Activated T-helper 9 cell treated with anti-CD3 and anti-CD28 coated beads, Interleukin-2, amount 50 U/mL, for 16 hours (primary cell): ENCODE data around the gene H2BK1.

Source experiments
- DNase-seq: peaks from one replicate; pipeline ENCODE4 v3.0.0-alpha.2; 2020; ENCODE audit warnings: low read depth

The H2BK1 gene

GRCh38 chr7:151210087-151210854 is at the start of gene H2BK1:
TSS of gene H2BK1 (minus strand) at chr7:151210488. CDS start at chr7:151210318, 170 bp downstream.
- DNase-seq = no peak

DNA sequence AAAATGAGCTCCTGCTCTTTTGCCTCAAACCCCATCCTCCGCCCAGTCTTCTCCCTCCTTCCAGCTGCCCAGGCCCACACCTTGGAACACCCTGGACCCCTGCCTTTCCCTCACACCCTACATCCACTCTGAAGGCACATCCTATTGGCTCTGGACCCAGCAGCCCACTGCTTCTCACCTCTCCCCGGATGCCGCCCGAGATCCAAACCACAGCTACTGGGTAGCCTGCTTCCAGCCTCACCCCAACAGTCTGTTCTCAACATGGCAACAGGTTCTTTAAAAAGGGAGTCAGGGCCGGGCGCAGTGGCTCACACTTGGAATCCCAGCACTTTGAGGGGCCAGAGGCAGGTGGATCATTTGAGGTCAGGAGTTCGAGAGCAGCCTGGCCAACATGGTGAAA is 47.7 kb upstream of the H2BK1 start:
- DNase-seq = no peak

DNA sequence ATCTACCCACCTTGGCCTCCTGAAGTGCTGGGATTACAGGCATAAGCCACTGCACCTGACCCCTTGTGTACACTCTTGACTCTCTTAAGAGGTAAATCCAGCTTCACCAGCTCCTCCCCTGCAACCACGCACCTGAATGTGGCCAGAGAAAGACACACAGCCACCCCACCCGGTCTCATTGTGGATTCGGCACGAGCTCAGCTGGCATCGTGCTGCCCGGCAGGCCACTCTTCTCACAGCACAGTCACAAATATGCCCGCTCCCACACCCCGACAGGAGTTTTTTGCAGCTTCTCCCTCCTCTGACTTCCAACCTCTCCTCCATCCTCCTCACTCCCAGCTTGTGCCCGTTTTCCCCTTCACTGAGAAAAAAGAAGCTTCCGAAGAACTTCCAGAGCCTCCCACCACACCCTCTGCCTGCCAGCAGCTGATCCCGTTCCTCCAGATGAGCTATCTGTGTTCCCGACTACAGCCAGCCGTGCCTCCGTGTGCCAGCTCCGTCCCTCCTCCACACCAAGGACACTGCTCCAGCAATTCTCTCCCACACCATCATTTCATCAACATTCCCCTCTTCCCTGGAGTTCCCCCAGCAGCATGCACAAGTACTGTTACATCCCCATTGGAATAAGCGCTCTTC is 46.2 kb upstream of the H2BK1 start:
- DNase-seq = no peak

GRCh38 chr7:151255390-151255789 is 45.1 kb upstream of the H2BK1 start:
- no peak for DNase-seq

DNA sequence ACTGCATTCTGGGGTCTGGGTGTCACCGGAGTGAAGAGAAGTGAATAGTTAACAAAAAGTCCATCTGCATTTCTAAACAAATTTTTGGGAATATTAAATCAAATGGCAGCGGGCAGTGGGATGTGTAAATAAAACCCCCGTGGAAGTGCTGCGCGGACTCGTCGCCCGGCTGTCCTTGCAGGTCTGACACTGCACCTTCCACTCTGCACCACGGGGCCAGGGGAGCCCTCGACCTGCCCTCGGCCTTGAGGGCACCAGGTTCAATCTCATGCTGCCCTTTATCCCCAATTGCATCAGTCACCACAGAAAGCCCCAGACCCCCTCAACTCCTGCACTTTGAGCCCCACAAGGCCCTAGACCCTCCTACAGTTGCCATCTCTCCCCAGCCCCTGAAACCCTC is 44.6 kb upstream of the H2BK1 start:
- DNase-seq = no peak

DNA sequence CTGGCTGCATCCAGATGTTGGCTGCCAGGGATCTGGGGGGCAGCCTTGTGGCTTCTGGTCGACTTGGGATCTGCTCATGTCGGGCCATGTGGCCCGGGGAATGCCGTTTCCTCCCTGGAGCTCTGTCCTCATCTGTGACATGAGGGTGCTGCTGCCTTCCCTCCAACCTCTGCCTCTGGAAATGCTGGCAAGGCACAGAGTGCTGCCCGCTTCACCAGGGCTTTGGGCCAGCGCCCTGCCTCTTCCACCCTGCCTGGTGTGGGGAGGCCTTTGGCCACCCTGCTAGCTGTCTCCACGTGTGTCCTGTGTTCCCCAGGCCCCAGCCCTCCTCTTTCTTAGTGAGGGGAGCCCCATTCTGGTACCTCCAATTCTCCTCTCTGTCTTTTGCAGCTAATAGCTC is 44.0 kb upstream of the H2BK1 start:
- no peak for DNase-seq

- DNase-seq = no peak
These were observed 42.8 kb upstream of the H2BK1 start for GRCh38 chr7:151252961-151253711.

- no peak for DNase-seq
These were observed 42.2 kb upstream of the H2BK1 start for GRCh38 chr7:151252561-151252835.

DNA sequence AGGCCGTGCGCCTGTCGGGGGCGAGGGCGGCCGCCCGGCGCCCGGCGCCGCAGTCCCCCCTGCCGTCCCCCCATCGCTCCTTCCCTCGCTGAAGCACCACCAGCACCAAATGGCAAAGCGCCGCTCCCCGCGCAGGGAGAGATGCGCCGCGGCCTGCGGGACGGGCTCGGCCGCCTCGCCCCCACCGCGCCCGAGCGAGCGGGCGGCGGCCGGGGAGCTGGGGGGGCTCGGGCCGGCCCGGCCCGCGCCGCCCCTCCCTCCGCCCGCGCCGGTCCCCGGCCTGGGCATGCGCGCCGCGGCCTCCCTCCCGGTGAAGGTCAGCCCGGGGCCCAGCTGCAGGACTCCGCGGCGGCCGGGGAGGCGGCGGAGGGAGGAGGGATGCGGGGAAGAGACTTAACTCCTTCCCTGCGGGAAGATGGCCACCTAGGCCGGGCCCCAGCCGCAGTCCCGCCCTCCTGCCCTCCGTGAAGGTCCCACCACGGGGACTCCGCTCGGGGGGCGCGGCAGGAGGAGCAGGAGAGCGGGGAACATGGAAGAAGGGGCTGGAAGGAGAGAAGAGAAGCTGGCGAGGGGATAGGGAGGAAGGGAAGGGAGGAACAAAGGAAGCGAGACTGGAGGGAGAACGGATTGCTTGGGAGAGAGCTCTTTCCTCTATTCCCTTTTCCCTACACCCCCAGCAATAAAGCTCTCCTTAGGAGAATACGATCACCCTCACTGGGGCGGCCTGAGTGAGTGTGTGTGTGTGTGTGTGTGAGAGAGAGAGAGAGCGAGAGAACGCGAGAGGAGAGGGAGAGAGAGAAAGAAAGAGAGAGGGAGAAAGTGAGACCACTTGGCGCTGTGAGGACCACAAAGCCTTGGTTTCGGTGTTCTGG is 41.6 kb upstream of the H2BK1 start:
- DNase-seq = no peak

DNA sequence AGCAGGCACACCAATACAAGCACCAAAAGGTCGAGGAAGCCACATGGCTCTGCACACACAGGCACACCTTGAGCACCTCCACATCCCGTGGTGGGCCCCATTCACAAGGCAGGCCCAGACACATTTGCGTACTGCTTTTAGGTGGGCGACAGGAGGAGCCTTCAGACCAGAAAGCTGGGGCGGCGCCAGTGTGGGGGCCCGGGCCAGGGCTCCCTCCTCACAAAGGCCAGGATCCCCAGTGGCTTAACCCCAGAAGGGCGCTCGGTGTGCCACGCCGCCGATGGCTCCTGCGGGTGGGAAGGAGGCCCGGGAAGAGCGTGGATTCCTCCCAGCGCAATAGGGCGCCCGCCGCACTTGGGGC is 41.0 kb upstream of the H2BK1 start:
- DNase-seq = no peak

- DNase-seq = no peak
These were observed 40.2 kb upstream of the H2BK1 start for GRCh38 chr7:151250181-151251132.

GRCh38 chr7:151249732-151250072 is 39.4 kb upstream of the H2BK1 start:
- no peak for DNase-seq

- no peak for DNase-seq
These were observed 38.9 kb upstream of the H2BK1 start for GRCh38 chr7:151249034-151249731.

DNA sequence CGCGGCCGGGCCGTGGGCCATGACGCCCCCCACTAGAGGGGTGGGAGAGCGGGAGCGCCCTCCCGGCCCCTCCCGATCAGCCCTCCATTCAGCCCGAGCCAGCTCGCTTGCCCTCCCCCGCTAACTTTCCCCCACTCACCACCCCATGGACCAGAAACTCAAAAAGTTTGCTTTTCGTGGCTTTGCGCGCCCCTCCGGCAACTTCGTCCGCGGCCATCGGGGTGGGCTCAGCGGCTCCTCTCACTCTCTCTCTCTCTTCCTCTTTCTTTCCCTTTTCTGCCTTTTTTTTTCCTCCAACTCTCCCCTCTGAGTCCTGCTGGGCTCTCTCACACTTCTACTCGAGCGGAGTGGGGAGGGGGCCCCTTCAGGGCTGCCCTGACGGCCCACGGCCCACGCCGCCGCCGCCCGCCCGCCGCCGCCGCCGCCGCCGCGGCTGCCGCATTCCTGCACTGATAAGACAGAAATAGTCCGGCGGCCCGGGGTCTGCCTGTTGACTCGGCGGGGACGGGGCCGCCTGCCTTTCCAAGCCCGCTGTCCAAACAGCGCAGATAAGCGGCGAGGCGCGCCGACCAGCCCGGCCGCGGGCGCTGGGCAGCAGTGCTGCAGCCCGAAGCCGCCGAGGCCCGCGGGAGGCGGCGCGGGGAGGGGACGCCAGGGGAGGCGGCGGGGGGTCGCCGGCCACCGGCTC is 38.2 kb upstream of the H2BK1 start, which contains the start of gene SMARCD3:
SMARCD3 (minus strand) TSS at position 349 of the 688 bp plus-strand sequence; CDS start at position 217, 132 bp downstream.
- DNase-seq = no peak

DNA sequence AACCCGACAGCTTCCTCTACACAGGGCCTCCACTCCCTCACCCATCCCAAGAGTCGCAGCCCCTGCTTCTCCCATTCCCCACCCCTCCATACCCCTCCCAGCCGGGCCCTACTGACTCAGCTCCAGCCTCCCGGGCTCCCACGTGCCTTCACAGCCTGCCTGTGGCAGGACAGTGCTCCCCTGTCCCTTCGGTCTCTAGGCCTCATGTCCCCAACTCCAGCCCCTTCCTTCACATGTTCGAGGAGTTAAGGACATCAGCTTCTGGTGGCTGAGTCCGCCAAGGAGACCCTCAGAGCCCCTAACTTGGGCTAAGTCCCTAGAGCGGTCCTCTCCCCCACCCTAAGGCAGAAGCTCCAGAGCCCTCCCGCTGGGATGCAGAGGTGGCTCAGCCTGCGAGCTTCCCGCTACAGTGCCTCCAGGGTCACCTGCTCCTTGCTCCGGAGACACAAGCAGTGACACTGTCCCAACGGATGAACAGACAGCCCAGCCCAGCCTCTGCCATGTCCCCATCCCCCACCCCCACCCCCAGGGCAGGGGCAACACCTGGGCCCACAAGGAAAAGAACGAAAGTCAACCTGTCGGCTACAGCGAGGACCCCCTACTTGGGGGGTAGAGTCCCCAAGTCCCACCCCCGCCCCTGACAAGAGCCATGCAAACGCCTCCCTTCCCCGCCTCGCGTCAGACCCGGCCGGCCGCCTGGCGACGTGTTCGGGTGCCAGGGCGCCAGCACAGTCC is 37.5 kb upstream of the H2BK1 start:
- DNase-seq = no peak

- no peak for DNase-seq
These were observed 36.7 kb upstream of the H2BK1 start for GRCh38 chr7:151246851-151247580.

- DNase-seq = no peak
These were observed 36.0 kb upstream of the H2BK1 start for GRCh38 chr7:151246102-151246850.
